Measurements from ENCODE around the gene TSPAN7. TPM values are rescaled to one million over a fixed set of nuclear protein-coding genes. Genes with fewer than 3 reads are reported as not detected.

The TSPAN7 gene
- total RNA-seq, 1 experiment from 2014 or later = 1.7 TPM

DNA sequence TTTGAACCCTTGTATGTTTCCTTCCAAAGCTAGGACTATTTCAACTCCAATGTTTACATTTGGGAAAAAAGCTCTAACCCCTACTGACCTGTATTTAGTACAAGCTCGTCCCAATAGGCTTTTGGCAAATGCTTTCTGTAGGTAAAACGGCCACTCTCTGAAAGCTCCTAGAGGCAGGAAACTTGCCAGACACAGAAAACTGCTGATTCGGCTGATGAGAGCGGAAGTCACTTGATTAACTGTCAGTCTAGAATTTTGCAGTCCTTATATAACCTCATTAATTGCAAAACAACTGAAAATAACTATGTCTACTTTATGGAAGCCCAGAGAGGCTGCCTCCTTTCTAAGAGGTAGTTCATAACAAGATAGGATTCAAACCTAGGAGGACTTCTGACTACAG, 108.1 kb downstream of the TSPAN7 start:
- no peak for DNase-seq
- intact Hi-C loops (cut with micrococcal nuclease; ENCODE audit: unreplicated experiment) = loop anchor here (10.0 kb wide), 1 partner anchor 85 kb away; no protein-coding TSS in a partner anchor
- Mint-ChIP-seq H3K9me3 (ENCODE audit: unreplicated experiment) (no peaks in the 10 kb centered on the region), H3K36me3 (ENCODE audit: insufficient read depth, unreplicated experiment) (no peaks in the 10 kb centered on the region), H3K27me3 (ENCODE audit: insufficient read depth, unreplicated experiment) (peaks cover under 1% of the 10 kb centered on the region), H3K27ac (ENCODE audit: unreplicated experiment) (no peak overlapping the region), H3K4me3 (ENCODE audit: unreplicated experiment) (no peak overlapping the region), H3K4me1 (ENCODE audit: low read depth, unreplicated experiment) (no peaks in the 10 kb centered on the region)
- Histone ChIP-seq H3K4me1 (no peaks in the 10 kb centered on the region), H3K9me3 (no peaks in the 10 kb centered on the region), H3K4me3 (ENCODE audit: low read depth, low read length) (no peak overlapping the region), H3K27me3 (replicated peaks; ENCODE audit: control insufficient read depth, insufficient read depth, low read length) (no peaks in the 10 kb centered on the region), H3K36me3 (ENCODE audit: control insufficient read depth, insufficient read depth, low read length) (no peaks in the 10 kb centered on the region)
- TF ChIP-seq, protein P1, sequence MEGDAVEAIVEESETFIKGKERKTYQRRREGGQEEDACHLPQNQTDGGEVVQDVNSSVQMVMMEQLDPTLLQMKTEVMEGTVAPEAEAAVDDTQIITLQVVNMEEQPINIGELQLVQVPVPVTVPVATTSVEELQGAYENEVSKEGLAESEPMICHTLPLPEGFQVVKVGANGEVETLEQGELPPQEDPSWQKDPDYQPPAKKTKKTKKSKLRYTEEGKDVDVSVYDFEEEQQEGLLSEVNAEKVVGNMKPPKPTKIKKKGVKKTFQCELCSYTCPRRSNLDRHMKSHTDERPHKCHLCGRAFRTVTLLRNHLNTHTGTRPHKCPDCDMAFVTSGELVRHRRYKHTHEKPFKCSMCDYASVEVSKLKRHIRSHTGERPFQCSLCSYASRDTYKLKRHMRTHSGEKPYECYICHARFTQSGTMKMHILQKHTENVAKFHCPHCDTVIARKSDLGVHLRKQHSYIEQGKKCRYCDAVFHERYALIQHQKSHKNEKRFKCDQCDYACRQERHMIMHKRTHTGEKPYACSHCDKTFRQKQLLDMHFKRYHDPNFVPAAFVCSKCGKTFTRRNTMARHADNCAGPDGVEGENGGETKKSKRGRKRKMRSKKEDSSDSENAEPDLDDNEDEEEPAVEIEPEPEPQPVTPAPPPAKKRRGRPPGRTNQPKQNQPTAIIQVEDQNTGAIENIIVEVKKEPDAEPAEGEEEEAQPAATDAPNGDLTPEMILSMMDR (IDR thresholded peaks at IDR 0.05; ENCODE audit: insufficient read depth in 1 of 2, low read depth in 1 of 2, low read length in 1 of 2, severe bottlenecking in 1 of 2, unreplicated experiment in 1 of 2) = no peak
- ChIA-PET CTCF (no interaction called here), POLR2A (no interaction called here)
- no TSS peak for BruUV-seq (replicated peaks)

DNA sequence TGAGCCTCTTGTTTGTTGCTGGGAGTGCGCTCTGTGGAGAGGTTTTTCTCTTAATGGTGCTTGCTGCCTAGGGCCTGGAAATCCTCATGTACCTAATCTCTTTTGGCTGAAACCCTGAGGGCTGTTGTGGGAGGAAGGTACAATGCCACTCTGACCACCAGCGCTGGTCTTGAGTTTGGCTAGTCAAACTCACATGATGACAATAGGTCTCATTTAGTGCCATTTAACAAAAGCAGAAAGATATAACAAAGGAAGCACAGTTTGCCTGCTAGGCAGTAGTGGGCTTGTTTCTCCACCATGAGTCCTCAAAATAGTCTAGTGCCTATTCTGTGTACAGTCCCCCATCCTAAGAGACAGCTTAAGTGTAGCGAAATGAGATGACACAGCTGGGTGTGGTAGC, 111.3 kb downstream of the TSPAN7 start:
- no peaks in the 10 kb centered on the region for H3K9me3 ChIP-seq
- no peaks in the 10 kb centered on the region for H3K36me3 ChIP-seq (ENCODE audit: control insufficient read depth, insufficient read depth, low read length)
- no peaks in the 10 kb centered on the region for H3K4me1 ChIP-seq
- CTCF ChIA-PET = no interaction called here
- BruUV-seq (replicated peaks) = no TSS peak
- intact Hi-C loops (cut with micrococcal nuclease; ENCODE audit: unreplicated experiment) = no loop called here
- H3K27ac Mint-ChIP-seq (ENCODE audit: unreplicated experiment) = no peak overlapping the region
- TF ChIP-seq, protein P1 (IDR thresholded peaks at IDR 0.05; ENCODE audit: insufficient read depth in 1 of 2, low read depth in 1 of 2, low read length in 1 of 2, severe bottlenecking in 1 of 2, unreplicated experiment in 1 of 2) = no peak
- no peaks in the 10 kb centered on the region for H3K4me1 Mint-ChIP-seq (ENCODE audit: low read depth, unreplicated experiment)
- H3K4me3 ChIP-seq (ENCODE audit: low read depth, low read length) = no peak overlapping the region
- H3K27me3 Mint-ChIP-seq (ENCODE audit: insufficient read depth, unreplicated experiment) = peaks cover 10% of the 10 kb centered on the region
- no peak overlapping the region for H3K4me3 Mint-ChIP-seq (ENCODE audit: unreplicated experiment)
- DNase-seq = no peak
- no peaks in the 10 kb centered on the region for H3K9me3 Mint-ChIP-seq (ENCODE audit: unreplicated experiment)
- H3K27me3 ChIP-seq (replicated peaks; ENCODE audit: control insufficient read depth, insufficient read depth, low read length) = no peaks in the 10 kb centered on the region
- POLR2A ChIA-PET = no interaction called here
- H3K36me3 Mint-ChIP-seq (ENCODE audit: insufficient read depth, unreplicated experiment) = no peaks in the 10 kb centered on the region

DNA sequence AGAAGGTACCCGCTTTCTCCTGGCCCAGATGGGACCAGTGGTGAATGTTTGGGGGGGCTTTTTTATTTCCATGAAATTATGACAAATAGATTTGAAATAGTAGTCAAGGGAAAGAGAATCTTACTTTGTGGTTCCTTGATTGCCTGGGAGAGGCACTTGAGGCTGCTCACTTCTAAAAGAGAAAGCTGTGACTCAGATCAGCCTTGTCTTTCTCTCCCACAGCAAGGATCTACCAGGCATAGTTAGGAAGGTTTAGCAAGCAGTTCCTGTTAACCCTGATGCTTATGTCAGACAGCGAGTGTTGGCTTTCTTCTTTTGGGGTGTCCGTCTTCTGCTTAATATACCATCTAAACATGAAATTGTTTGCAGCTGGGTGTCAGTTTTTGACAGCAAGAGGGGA, 114.5 kb downstream of the TSPAN7 start:
- Histone ChIP-seq H3K36me3 (ENCODE audit: control insufficient read depth, insufficient read depth, low read length) (no peaks in the 10 kb centered on the region), H3K27me3 (replicated peaks; ENCODE audit: control insufficient read depth, insufficient read depth, low read length) (no peaks in the 10 kb centered on the region), H3K4me1 (no peaks in the 10 kb centered on the region), H3K9me3 (no peaks in the 10 kb centered on the region), H3K4me3 (ENCODE audit: low read depth, low read length) (no peak overlapping the region)
- H3K9me3 Mint-ChIP-seq (ENCODE audit: unreplicated experiment) = no peaks in the 10 kb centered on the region
- no peak overlapping the region for H3K27ac Mint-ChIP-seq (ENCODE audit: unreplicated experiment)
- no peak for DNase-seq
- BruUV-seq (replicated peaks) = no TSS peak
- TF ChIP-seq, protein P1 (IDR thresholded peaks at IDR 0.05; ENCODE audit: insufficient read depth in 1 of 2, low read depth in 1 of 2, low read length in 1 of 2, severe bottlenecking in 1 of 2, unreplicated experiment in 1 of 2) = no peak
- POLR2A ChIA-PET = interaction anchor here (0.7 kb wide), 1 partner anchor 207 kb away, joined by 3 read pairs; no protein-coding TSS in a partner anchor
- CTCF ChIA-PET = no interaction called here
- H3K36me3 Mint-ChIP-seq (ENCODE audit: insufficient read depth, unreplicated experiment) = no peaks in the 10 kb centered on the region
- no peaks in the 10 kb centered on the region for H3K4me1 Mint-ChIP-seq (ENCODE audit: low read depth, unreplicated experiment)
- peaks cover 19% of the 10 kb centered on the region for H3K27me3 Mint-ChIP-seq (ENCODE audit: insufficient read depth, unreplicated experiment)
- intact Hi-C loops (cut with micrococcal nuclease; ENCODE audit: unreplicated experiment) = no loop called here
- no peak overlapping the region for H3K4me3 Mint-ChIP-seq (ENCODE audit: unreplicated experiment)

All from Caco-2 (cell line).